B cell (primary cell): ENCODE results near the gene TENM4. TPM values are rescaled to one million over a fixed set of nuclear protein-coding genes. Genes with fewer than 3 reads are reported as not detected.

Source experiments
- ATAC-seq: fragments of 200-7000 bp; cut with Tn5 transposase; one replicate; pipeline ENCODE4 v1.10.0; 2021; ENCODE audit warnings: low read depth, mild to moderate bottlenecking, moderate number of reproducible peaks, moderate library complexity
- CTCF ChIA-PET: fragments of 350-600 bp; sonication (Branson Sonifier 250); formaldehyde crosslinking; loops from one replicate; lab custom pipeline; 2021; ENCODE audit warnings: antibody characterized with exemption, inconsistent platforms; lab: Charles Lee
- POLR2A ChIA-PET: fragments of 350-600 bp; sonication (Branson Sonifier 250); formaldehyde crosslinking; loops from one replicate; lab custom pipeline; 2021; ENCODE audit warnings: antibody characterized with exemption; lab: Charles Lee
- DNase-seq: peaks from one replicate; pipeline ENCODE4 v3.0.0; 2013
- H2AFZ ChIP-seq: 2 replicates; pipeline ENCODE4 v1.6.1; 2012; ENCODE audit warnings: mild to moderate bottlenecking, low read depth, low read length; ENCODE audit not compliant: insufficient read depth, poor library complexity, severe bottlenecking
- H3K27ac ChIP-seq, 2 donors: 1 replicate in 1 of 2; 2 replicates in 1 of 2; pipeline ENCODE4 v1.5.1; 2012 to 2013; ENCODE audit warnings: low read length in 2 of 2, mild to moderate bottlenecking in 2 of 2, moderate library complexity in 1 of 2
- H3K27me3 ChIP-seq, 4 experiments: fragments of 200-600 bp in 1 of 4; sonication (generic) in 1 of 4; replicated peaks in 1 of 4; 1 replicate in 2 of 4; 2 replicates in 2 of 4; pipeline versions ENCODE4 v1.6.1 to v1.7.0; 2013 to 2016; ENCODE audit warnings: low read length in 3 of 4, mild to moderate bottlenecking in 2 of 4, mixed read lengths in 1 of 4, moderate library complexity in 1 of 4; ENCODE audit not compliant: insufficient read depth in 4 of 4, control insufficient read depth in 3 of 4; ENCODE audit errors: control extremely low read depth in 1 of 4
- H3K36me3 ChIP-seq, 2 experiments: replicated peaks in 1 of 2; 1 replicate in 1 of 2; 2 replicates in 1 of 2; pipeline versions ENCODE4 v1.6.1 to v1.7.1; 2013; ENCODE audit warnings: low read length in 1 of 2; ENCODE audit not compliant: insufficient read depth in 2 of 2, control insufficient read depth in 1 of 2; ENCODE audit errors: control extremely low read depth in 1 of 2, extremely low read depth in 1 of 2
- H3K4me1 ChIP-seq, 2 donors: fragments of 200-600 bp in 1 of 2; sonication (generic) in 1 of 2; 1 replicate in 1 of 2; 2 replicates in 1 of 2; pipeline versions ENCODE4 v1.5.1 to v1.6.1; 2013 to 2017; ENCODE audit warnings: low read length in 2 of 2; ENCODE audit not compliant: control insufficient read depth in 2 of 2, insufficient read depth in 2 of 2
- H3K4me2 ChIP-seq: replicated peaks from 2 replicates; pipeline ENCODE3; 2012; ENCODE audit warnings: mild to moderate bottlenecking, low read depth, low read length; ENCODE audit not compliant: poor library complexity, severe bottlenecking
- H3K4me3 ChIP-seq, 5 experiments: fragments of 200-600 bp in 1 of 5; sonication (generic) in 1 of 5; 1 replicate in 3 of 5; 2 replicates in 2 of 5; pipeline versions ENCODE4 v1.5.1 to v1.7.0; 2011 to 2016; ENCODE audit warnings: low read length in 4 of 5, mild to moderate bottlenecking in 4 of 5, low read depth in 2 of 5, control low read depth in 1 of 5, moderate library complexity in 1 of 5; ENCODE audit not compliant: insufficient read depth in 1 of 5; ENCODE audit errors: control extremely low read depth in 1 of 5, extremely low read depth in 1 of 5
- H3K79me2 ChIP-seq: fragments of 200-600 bp; sonication (generic); one replicate; pipeline ENCODE4 v1.6.0; 2016; ENCODE audit warnings: low read length; ENCODE audit not compliant: control insufficient read depth, insufficient read depth
- H3K9ac ChIP-seq: fragments of 200-600 bp; sonication (generic); 2 replicates; pipeline ENCODE4 v1.6.1; 2017; ENCODE audit warnings: mild to moderate bottlenecking, low read length, moderate library complexity
- H3K9me3 ChIP-seq, 3 donors: one replicate each; pipeline versions ENCODE4 v1.6.1 to v1.7.1; 2013; ENCODE audit warnings: low read length in 2 of 3; ENCODE audit not compliant: control insufficient read depth in 2 of 3, insufficient read depth in 1 of 3; ENCODE audit errors: control extremely low read depth in 1 of 3
- H4K20me1 ChIP-seq: 2 replicates; pipeline ENCODE4 v1.6.0; 2012; ENCODE audit warnings: mild to moderate bottlenecking, low read length; ENCODE audit not compliant: insufficient read depth, control insufficient read depth, poor library complexity, severe bottlenecking
- H3K27ac Mint-ChIP-seq: one replicate; pipeline ENCODE4 v1.8.0; 2021; ENCODE audit warnings: mixed read lengths
- H3K27me3 Mint-ChIP-seq: one replicate; pipeline ENCODE4 v1.8.0; 2021; ENCODE audit warnings: mixed read lengths
- H3K4me1 Mint-ChIP-seq: one replicate; pipeline ENCODE4 v1.8.0; 2021; ENCODE audit warnings: mixed read lengths
- H3K4me3 Mint-ChIP-seq: one replicate; pipeline ENCODE4 v1.8.0; 2021; ENCODE audit warnings: mixed read lengths
- H3K9me3 Mint-ChIP-seq: one replicate; pipeline ENCODE4 v1.8.0; 2022; ENCODE audit warnings: mixed read lengths; ENCODE audit not compliant: insufficient read depth
- EZH2 ChIP-seq: IDR thresholded peaks from 2 replicates; pipeline ENCODE4 v1.6.1; 2012; ENCODE audit warnings: borderline replicate concordance, low read depth, mild to moderate bottlenecking, moderate library complexity, low read length; ENCODE audit not compliant: insufficient read depth, poor library complexity, severe bottlenecking
- WGBS: methylation state at CpG from one replicate; pipeline ENCODE4 v1.1.5; 2013; ENCODE audit warnings: missing lambda C conversion rate; ENCODE audit not compliant: insufficient coverage; 5-methylcytosine and 5-hydroxymethylcytosine counted together
- intact Hi-C: fragments of 100-400 bp; cut with micrococcal nuclease; formaldehyde crosslinking; loops from one replicate; pipeline ENCODE4 v1.10.0; 2022
- polyA plus RNA-seq: library from polyadenylated mRNA; depleted of rRNA; stranded (reverse); fragments of >200 nt; gene quantifications from 2 replicates; pipeline ENCODE4 v1.2.3, GENCODE V29; 2012
- total RNA-seq, 2 donors: library from RNA; stranded (reverse); fragments of 120-200 nt in 1 of 2; gene quantifications; 1 replicate in 1 of 2; 2 replicates in 1 of 2; pipeline versions ENCODE4 v1.2.3 to v1.2.4, GENCODE V29; 2013 to 2022
- TF ChIP-seq, protein P1 (sequence below): fragments of 200-600 bp; IDR thresholded peaks from one replicate; pipeline ENCODE4 v1.8.0; 2022; ENCODE audit warnings: antibody characterized with exemption, mild to moderate bottlenecking

TENM4 gene
- total and polyA plus RNA-seq, 2 donors (not counting 1 experiment from before 2014, with no cell fraction given) = 0.09 to 5.7 TPM

- TF ChIP-seq, protein P1, sequence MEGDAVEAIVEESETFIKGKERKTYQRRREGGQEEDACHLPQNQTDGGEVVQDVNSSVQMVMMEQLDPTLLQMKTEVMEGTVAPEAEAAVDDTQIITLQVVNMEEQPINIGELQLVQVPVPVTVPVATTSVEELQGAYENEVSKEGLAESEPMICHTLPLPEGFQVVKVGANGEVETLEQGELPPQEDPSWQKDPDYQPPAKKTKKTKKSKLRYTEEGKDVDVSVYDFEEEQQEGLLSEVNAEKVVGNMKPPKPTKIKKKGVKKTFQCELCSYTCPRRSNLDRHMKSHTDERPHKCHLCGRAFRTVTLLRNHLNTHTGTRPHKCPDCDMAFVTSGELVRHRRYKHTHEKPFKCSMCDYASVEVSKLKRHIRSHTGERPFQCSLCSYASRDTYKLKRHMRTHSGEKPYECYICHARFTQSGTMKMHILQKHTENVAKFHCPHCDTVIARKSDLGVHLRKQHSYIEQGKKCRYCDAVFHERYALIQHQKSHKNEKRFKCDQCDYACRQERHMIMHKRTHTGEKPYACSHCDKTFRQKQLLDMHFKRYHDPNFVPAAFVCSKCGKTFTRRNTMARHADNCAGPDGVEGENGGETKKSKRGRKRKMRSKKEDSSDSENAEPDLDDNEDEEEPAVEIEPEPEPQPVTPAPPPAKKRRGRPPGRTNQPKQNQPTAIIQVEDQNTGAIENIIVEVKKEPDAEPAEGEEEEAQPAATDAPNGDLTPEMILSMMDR = no peak
- no peak for TF ChIP-seq EZH2
- H3K36me3 ChIP-seq = no peaks in the 10 kb centered on the region
- no peak overlapping the region for H3K9ac ChIP-seq
- no peaks in the 10 kb centered on the region for H3K9me3 Mint-ChIP-seq
- H3K4me1 ChIP-seq = no peaks in the 10 kb centered on the region
- ATAC-seq (no peak), DNase-seq (no peak)
- H3K27ac Mint-ChIP-seq = no peak overlapping the region
- H2AFZ ChIP-seq = no peak overlapping the region
- no peak overlapping the region for H3K4me3 Mint-ChIP-seq
- WGBS = 90% methylated on average over 5 of the region's 6 CpGs
- H3K27ac ChIP-seq = no peak overlapping the region
- intact Hi-C loops = loop anchor here (10.0 kb wide), 1 partner anchor 1507 kb away; no protein-coding TSS in a partner anchor
- no peak overlapping the region for H3K4me2 ChIP-seq
- H3K9me3 ChIP-seq = no peaks in the 10 kb centered on the region
- no peaks in the 10 kb centered on the region for H3K4me1 Mint-ChIP-seq
- no peaks in the 10 kb centered on the region for H3K79me2 ChIP-seq
- peaks cover 37% of the 10 kb centered on the region for H3K27me3 Mint-ChIP-seq
- POLR2A ChIA-PET = no interaction called here
- CTCF ChIA-PET = interaction anchor here (0.7 to 4.9 kb wide), 7 partner anchors 9 to 845 kb away, joined by 3 to 46 read pairs (median 15); no protein-coding TSS in a partner anchor
- H3K4me3 ChIP-seq = no peak overlapping the region
- H3K27me3 ChIP-seq = peaks cover 0 to 3% (median 0%) of the 10 kb centered on the region in 4 experiments
- no peaks in the 10 kb centered on the region for H4K20me1 ChIP-seq
Observed at GRCh38 chr11:78647266-78647915, 793.4 kb downstream of the TENM4 start.

- Histone ChIP-seq H3K27me3 (peaks cover 0 to 3% (median 0%) of the 10 kb centered on the region in 4 experiments), H2AFZ (no peak overlapping the region), H3K27ac (no peak overlapping the region), H3K9ac (no peak overlapping the region), H3K4me3 (no peak overlapping the region), H3K79me2 (no peaks in the 10 kb centered on the region), H3K4me2 (no peak overlapping the region), H3K36me3 (no peaks in the 10 kb centered on the region), H3K9me3 (no peaks in the 10 kb centered on the region), H4K20me1 (no peaks in the 10 kb centered on the region), H3K4me1 (no peaks in the 10 kb centered on the region)
- no peaks in the 10 kb centered on the region for H3K4me1 Mint-ChIP-seq
- intact Hi-C loops = loop anchor here (10.0 kb wide), 1 partner anchor 1508 kb away; no protein-coding TSS in a partner anchor
- no peak overlapping the region for H3K4me3 Mint-ChIP-seq
- DNase-seq (peak; percentile 62), ATAC-seq (no peak)
- H3K27ac Mint-ChIP-seq = no peak overlapping the region
- CTCF ChIA-PET = interaction anchor here (0.6 to 4.9 kb wide), 12 partner anchors 10 to 845 kb away, joined by 3 to 46 read pairs (median 10); no protein-coding TSS in a partner anchor
- H3K9me3 Mint-ChIP-seq = no peaks in the 10 kb centered on the region
- TF ChIP-seq EZH2 = no peak
- TF ChIP-seq, protein P1 = peak; percentile 87
- peaks cover 32% of the 10 kb centered on the region for H3K27me3 Mint-ChIP-seq
- WGBS = 31% methylated on average over 5 of the region's 7 CpGs
- POLR2A ChIA-PET = no interaction called here
Observed at GRCh38 chr11:78646564-78647185, 794.2 kb downstream of the TENM4 start.
